ENCODE measurements around the gene PCNX1. TPM values are rescaled to one million over a fixed set of nuclear protein-coding genes. Genes with fewer than 3 reads are reported as not detected.

Gene PCNX1
- total and polyA plus RNA-seq, 2 of the 4 experiments (the other 2 are of a cell fraction), result 15.0 to 43.7 TPM

DNA sequence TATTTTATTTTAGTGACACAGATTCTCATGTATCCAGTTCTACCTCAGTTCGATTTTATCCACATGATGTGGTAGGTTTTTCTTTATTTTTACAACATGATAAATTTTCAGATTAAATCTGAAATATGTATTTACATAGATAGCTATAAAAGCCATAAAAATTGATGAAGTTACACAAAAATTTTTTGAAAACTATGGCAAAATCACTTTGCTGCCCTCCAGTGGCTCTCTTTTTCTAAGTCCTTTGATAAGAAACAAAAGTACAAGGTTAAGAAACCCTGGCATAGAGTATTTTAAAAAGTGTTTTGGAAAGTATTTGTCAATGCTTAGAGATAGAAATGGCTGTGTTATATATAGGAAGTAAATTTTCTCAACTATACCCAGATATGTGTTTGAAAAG, 104.2 kb downstream of the PCNX1 start:
- Histone ChIP-seq H2AK9ac (replicated peaks; ENCODE audit: low read depth, low read length, poor library complexity) (no peak overlapping the region), H2BK120ac (ENCODE audit: low read depth, low read length) (no peak overlapping the region), H4K91ac (ENCODE audit: insufficient read depth, low read depth, low read length) (no peak overlapping the region), H4K5ac (ENCODE audit: low read depth, low read length) (no peak overlapping the region), H3K9me1 (ENCODE audit: insufficient read depth, low read length) (no peaks in the 10 kb centered on the region), H3K14ac (replicated peaks; ENCODE audit: low read depth, low read length) (no peak overlapping the region), H2AFZ (replicated peaks; ENCODE audit: low read length, poor library complexity) (no peak overlapping the region), H3K4me3 (ENCODE audit: insufficient read depth, low read depth, low read length) (no peak overlapping the region), H2BK5ac (ENCODE audit: low read depth, low read length, poor library complexity, severe bottlenecking) (no peak overlapping the region), H3K4ac (ENCODE audit: low read depth, low read length) (no peak overlapping the region), H3K27ac (ENCODE audit: insufficient read depth, low read length) (no peak overlapping the region), H3K79me1 (ENCODE audit: low read depth in 1 of 2, low read length in 2 of 2) (peaks cover 0 to 11% of the 10 kb centered on the region in 2 experiments; a peak in 3 of 4 replicates), H3K36me3 (ENCODE audit: control insufficient read depth, insufficient read depth, low read length) (peaks cover 6% of the 10 kb centered on the region; the same call in 1 of the 2 replicates), H3K9me3 (ENCODE audit: control insufficient read depth, insufficient read depth, low read length) (no peaks in the 10 kb centered on the region), H3K27me3 (ENCODE audit: control insufficient read depth, insufficient read depth, low read length) (no peaks in the 10 kb centered on the region), H2AK5ac (ENCODE audit: low read depth, low read length) (no peak overlapping the region), H3K9ac (ENCODE audit: low read depth, low read length) (no peak overlapping the region), H4K20me1 (ENCODE audit: insufficient read depth, low read length) (no peaks in the 10 kb centered on the region), H4K8ac (ENCODE audit: low read depth in 2 of 2, low read length in 2 of 2) (no peak overlapping the region), H3K4me1 (ENCODE audit: control insufficient read depth, insufficient read depth, low read length) (no peaks in the 10 kb centered on the region; the same call in 1 of the 2 replicates), H2BK20ac (ENCODE audit: low read depth, low read length) (no peak overlapping the region), H3K23ac (ENCODE audit: low read depth, low read length) (no peak overlapping the region), H3K4me2 (ENCODE audit: low read depth, low read length) (no peak overlapping the region), H3K18ac (ENCODE audit: low read depth, low read length) (no peak overlapping the region), H2BK15ac (ENCODE audit: low read depth, low read length) (no peak overlapping the region), H3K56ac (ENCODE audit: extremely low read depth, insufficient read depth, low read length) (no peak overlapping the region)
- TF ChIP-seq SMC3 (IDR thresholded peaks at IDR 0.05; ENCODE audit: low read depth, low read length), result no peak
- TF ChIP-seq, protein P1, sequence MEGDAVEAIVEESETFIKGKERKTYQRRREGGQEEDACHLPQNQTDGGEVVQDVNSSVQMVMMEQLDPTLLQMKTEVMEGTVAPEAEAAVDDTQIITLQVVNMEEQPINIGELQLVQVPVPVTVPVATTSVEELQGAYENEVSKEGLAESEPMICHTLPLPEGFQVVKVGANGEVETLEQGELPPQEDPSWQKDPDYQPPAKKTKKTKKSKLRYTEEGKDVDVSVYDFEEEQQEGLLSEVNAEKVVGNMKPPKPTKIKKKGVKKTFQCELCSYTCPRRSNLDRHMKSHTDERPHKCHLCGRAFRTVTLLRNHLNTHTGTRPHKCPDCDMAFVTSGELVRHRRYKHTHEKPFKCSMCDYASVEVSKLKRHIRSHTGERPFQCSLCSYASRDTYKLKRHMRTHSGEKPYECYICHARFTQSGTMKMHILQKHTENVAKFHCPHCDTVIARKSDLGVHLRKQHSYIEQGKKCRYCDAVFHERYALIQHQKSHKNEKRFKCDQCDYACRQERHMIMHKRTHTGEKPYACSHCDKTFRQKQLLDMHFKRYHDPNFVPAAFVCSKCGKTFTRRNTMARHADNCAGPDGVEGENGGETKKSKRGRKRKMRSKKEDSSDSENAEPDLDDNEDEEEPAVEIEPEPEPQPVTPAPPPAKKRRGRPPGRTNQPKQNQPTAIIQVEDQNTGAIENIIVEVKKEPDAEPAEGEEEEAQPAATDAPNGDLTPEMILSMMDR (conservative IDR thresholded peaks at IDR 0.05; ENCODE audit: low read depth, low read length), result peak; percentile 29; the same call in 1 of the 2 replicates
- ATAC-seq (ENCODE audit: low read depth), result no peak
- dilution Hi-C loops (cut with HindIII; ENCODE audit: low sequenced_read_pairs, unreplicated experiment), result no loop called here
- no CpG with 5 or more reads among the region's 1 CpG for WGBS, 2 experiments (ENCODE audit: extremely low coverage in 2 of 2, insufficient read length in 1 of 2)
- intact Hi-C loops (cut with micrococcal nuclease), result no loop called here
- DNase-seq, result no peak
- ChIA-PET CTCF (interaction anchor here (1.4 kb wide), 1 partner anchor 14 kb away, joined by 3 read pairs; no protein-coding TSS in a partner anchor), POLR2A (ENCODE audit: unreplicated experiment) (no interaction called here)
- no TSS peak for BruUV-seq (replicated peaks)
- in situ Hi-C loops (cut with MboI; ENCODE audit: low sequenced_read_pairs), result no loop called here
